Lower leg skin (tissue), 3 donors: ENCODE data around the gene THSD8.

Experiments used
- POLR2A ChIP-seq, 2 donors: fragments of 450-650 bp; IDR thresholded peaks; one replicate each; pipeline ENCODE4 v1.6.1; 2016 to 2017; ENCODE audit warnings: antibody characterized with exemption in 2 of 2, mild to moderate bottlenecking in 1 of 2, moderate library complexity in 1 of 2
- TF ChIP-seq, protein P1 (sequence below), 3 donors: fragments of 450-650 bp; IDR thresholded peaks; one replicate each; pipeline ENCODE4 v1.5.1; 2016; ENCODE audit warnings: antibody characterized with exemption in 3 of 3, mild to moderate bottlenecking in 3 of 3, moderate library complexity in 2 of 3

DNA sequence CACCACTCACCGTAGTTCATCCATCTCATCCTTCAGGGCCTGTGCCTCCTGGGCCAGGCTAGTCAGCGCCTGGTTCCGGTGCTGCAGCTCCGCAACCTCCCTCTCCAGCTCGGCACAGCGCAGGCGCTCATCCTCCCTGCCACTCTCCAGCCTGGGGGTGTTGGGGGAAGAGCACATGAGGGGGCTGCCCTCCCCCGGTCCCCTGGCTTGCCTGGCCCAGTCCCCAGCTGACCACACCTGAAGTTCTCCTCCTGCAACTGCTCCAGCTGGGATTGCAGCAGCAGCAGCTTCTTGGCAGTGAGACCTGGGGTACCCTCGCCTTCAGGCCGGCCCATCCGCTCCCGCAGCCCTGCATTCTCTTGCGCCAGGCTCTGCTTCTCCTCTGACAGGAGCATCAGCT lies 30.9 kb upstream of the THSD8 start:
- TF ChIP-seq POLR2A (IDR thresholded peaks at IDR 0.05), result no peak
- TF ChIP-seq, protein P1, sequence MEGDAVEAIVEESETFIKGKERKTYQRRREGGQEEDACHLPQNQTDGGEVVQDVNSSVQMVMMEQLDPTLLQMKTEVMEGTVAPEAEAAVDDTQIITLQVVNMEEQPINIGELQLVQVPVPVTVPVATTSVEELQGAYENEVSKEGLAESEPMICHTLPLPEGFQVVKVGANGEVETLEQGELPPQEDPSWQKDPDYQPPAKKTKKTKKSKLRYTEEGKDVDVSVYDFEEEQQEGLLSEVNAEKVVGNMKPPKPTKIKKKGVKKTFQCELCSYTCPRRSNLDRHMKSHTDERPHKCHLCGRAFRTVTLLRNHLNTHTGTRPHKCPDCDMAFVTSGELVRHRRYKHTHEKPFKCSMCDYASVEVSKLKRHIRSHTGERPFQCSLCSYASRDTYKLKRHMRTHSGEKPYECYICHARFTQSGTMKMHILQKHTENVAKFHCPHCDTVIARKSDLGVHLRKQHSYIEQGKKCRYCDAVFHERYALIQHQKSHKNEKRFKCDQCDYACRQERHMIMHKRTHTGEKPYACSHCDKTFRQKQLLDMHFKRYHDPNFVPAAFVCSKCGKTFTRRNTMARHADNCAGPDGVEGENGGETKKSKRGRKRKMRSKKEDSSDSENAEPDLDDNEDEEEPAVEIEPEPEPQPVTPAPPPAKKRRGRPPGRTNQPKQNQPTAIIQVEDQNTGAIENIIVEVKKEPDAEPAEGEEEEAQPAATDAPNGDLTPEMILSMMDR (IDR thresholded peaks at IDR 0.05), result no peak
